K562 (cell line): ENCODE results near the gene PROK1. TPM values are rescaled to one million over a fixed set of nuclear protein-coding genes. Genes with fewer than 3 reads are reported as not detected.

Source experiments
- ATF7 ChIP-seq: fragments of 450-650 bp; IDR thresholded peaks from 2 replicates; pipeline ENCODE4 v1.7.1; 2014; ENCODE audit warnings: mild to moderate bottlenecking, moderate library complexity
- BCL6 ChIP-seq: fragments of 250-450 bp; sonication (Bioruptor Pico); IDR thresholded peaks from 2 replicates; pipeline ENCODE4 v1.4.0; 2020
- BRCA1 ChIP-seq, 2 experiments: fragments of 450-650 bp in 1 of 2; sonication (generic) in 1 of 2; formaldehyde crosslinking in 1 of 2; IDR thresholded peaks; 2 replicates each; pipeline versions ENCODE4 v1.5.0 to v1.6.1; 2017 to 2020; ENCODE audit warnings: mild to moderate bottlenecking in 1 of 2, missing genetic modification reagents in 1 of 2
- CBX1 ChIP-seq: sonication (generic); IDR thresholded peaks from 2 replicates; pipeline ENCODE4 v1.6.1; 2016; ENCODE audit warnings: antibody characterized with exemption, low read depth, mild to moderate bottlenecking
- E2F3 ChIP-seq: fragments of 250-450 bp; sonication (Bioruptor Pico); IDR thresholded peaks from 2 replicates; pipeline ENCODE4 v1.4.0; 2020; ENCODE audit warnings: mild to moderate bottlenecking
- FOS ChIP-seq: IDR thresholded peaks from 3 replicates; pipeline ENCODE4 v1.6.1; 2011; ENCODE audit not compliant: insufficient read length; ENCODE audit errors: extremely low read depth
- FOXK1 ChIP-seq: sonication (generic); formaldehyde crosslinking; IDR thresholded peaks from 2 replicates; pipeline ENCODE4 v1.8.0; 2022; ENCODE audit warnings: missing genetic modification reagents, mild to moderate bottlenecking, borderline replicate concordance
- FOXK2 ChIP-seq, 2 experiments: fragments of 450-650 bp; IDR thresholded peaks in 1 of 2; conservative IDR thresholded peaks in 1 of 2; 2 replicates each; pipeline ENCODE4 v1.6.1; 2016; ENCODE audit warnings: low read depth in 2 of 2, mild to moderate bottlenecking in 1 of 2
- GTF2E2 ChIP-seq: fragments of 200-800 bp; sonication (Bioruptor generic); IDR thresholded peaks from 2 replicates; pipeline ENCODE4 v1.6.1; 2016; ENCODE audit warnings: missing genetic modification characterization, missing compliant biosample characterization
- HDAC2 ChIP-seq: fragments of 450-650 bp; IDR thresholded peaks from 2 replicates; pipeline ENCODE4 v1.6.1; 2016; ENCODE audit warnings: mild to moderate bottlenecking
- KDM1A ChIP-seq, 2 experiments: fragments of 450-650 bp; IDR thresholded peaks; 2 replicates each; pipeline ENCODE4 v1.6.1; 2016; ENCODE audit warnings: mild to moderate bottlenecking in 2 of 2
- MAFF ChIP-seq: IDR thresholded peaks from 2 replicates; pipeline ENCODE4 v1.6.1; 2012; ENCODE audit warnings: low read length, improper control_type of control experiment
- MTA1 ChIP-seq: fragments of 450-650 bp; IDR thresholded peaks from 2 replicates; pipeline ENCODE4 v1.6.1; 2017; ENCODE audit warnings: borderline replicate concordance
- NBN ChIP-seq: fragments of 450-650 bp; IDR thresholded peaks from 2 replicates; pipeline ENCODE4 v1.6.1; 2016; ENCODE audit warnings: low read depth, mild to moderate bottlenecking
- POLR2B ChIP-seq: fragments of 450-650 bp; IDR thresholded peaks from 2 replicates; pipeline ENCODE4 v1.6.1; 2018; ENCODE audit warnings: low read depth; ENCODE audit not compliant: partially characterized antibody
- POLR2G ChIP-seq: fragments of 200-400 bp; formaldehyde crosslinking; IDR thresholded peaks from 2 replicates; pipeline ENCODE4 v1.6.1; 2017; ENCODE audit warnings: low read depth, mild to moderate bottlenecking, antibody characterized with exemption, low read length, moderate library complexity
- PTBP1 ChIP-seq: fragments of 200-400 bp; formaldehyde crosslinking; IDR thresholded peaks from 2 replicates; pipeline ENCODE4 v1.6.1; 2017; ENCODE audit warnings: low read depth, low read length
- RAD21 ChIP-seq, 2 experiments: fragments of 250-450 bp in 1 of 2; fragments of 450-650 bp in 1 of 2; sonication (Bioruptor Pico) in 1 of 2; formaldehyde crosslinking in 1 of 2; IDR thresholded peaks in 1 of 2; conservative IDR thresholded peaks in 1 of 2; 2 replicates each; pipeline versions ENCODE4 v1.4.0 to v1.8.0; 2020 to 2022; ENCODE audit warnings: mild to moderate bottlenecking in 2 of 2, moderate library complexity in 1 of 2
- SMC3 ChIP-seq: conservative IDR thresholded peaks from 2 replicates; pipeline ENCODE4 v1.6.1; 2011; ENCODE audit warnings: low read depth, low read length, improper control_type of control experiment; ENCODE audit not compliant: insufficient read depth
- SOX6 ChIP-seq: fragments of 450-650 bp; IDR thresholded peaks from 2 replicates; pipeline ENCODE4 v1.6.1; 2014; ENCODE audit warnings: mild to moderate bottlenecking
- SP1 ChIP-seq: sonication (generic); formaldehyde crosslinking; IDR thresholded peaks from 2 replicates; pipeline ENCODE4 v1.8.1; 2022; ENCODE audit warnings: mild to moderate bottlenecking, missing genetic modification reagents
- SREBF1 ChIP-seq: fragments of 150-350 bp; IDR thresholded peaks from 2 replicates; pipeline ENCODE4 v1.6.1; 2014; ENCODE audit warnings: antibody characterized with exemption, low read depth, low read length, borderline replicate concordance
- STAG1 ChIP-seq: sonication (generic); formaldehyde crosslinking; IDR thresholded peaks from 2 replicates; pipeline ENCODE4 v1.5.0; 2020; ENCODE audit warnings: missing genetic modification reagents, borderline replicate concordance
- STAT5A ChIP-seq: IDR thresholded peaks from 2 replicates; pipeline ENCODE4 v1.6.1; 2012; ENCODE audit warnings: low read length, inconsistent platforms, borderline replicate concordance
- TAF15 ChIP-seq: fragments of 200-400 bp; formaldehyde crosslinking; IDR thresholded peaks from 2 replicates; pipeline ENCODE4 v1.6.1; 2017; ENCODE audit warnings: mild to moderate bottlenecking, low read depth, low read length, moderate library complexity
- TBL1XR1 ChIP-seq, 2 experiments: IDR thresholded peaks; 2 replicates each; pipeline ENCODE4 v1.6.1; 2012; ENCODE audit warnings: improper control_type of control experiment in 2 of 2, low read length in 2 of 2, mild to moderate bottlenecking in 1 of 2
- ZNF12 ChIP-seq: sonication (generic); formaldehyde crosslinking; IDR thresholded peaks from 2 replicates; pipeline ENCODE4 v1.4.0; 2020; ENCODE audit warnings: mild to moderate bottlenecking, missing genetic modification reagents
- ZNF197 ChIP-seq: fragments of 200-800 bp; sonication (Bioruptor generic); IDR thresholded peaks from 2 replicates; pipeline ENCODE4 v1.6.1; 2016; ENCODE audit warnings: low read depth, missing genetic modification characterization, missing compliant biosample characterization
- ZNF253 ChIP-seq: fragments of 250-450 bp; sonication (Bioruptor Pico); conservative IDR thresholded peaks from 2 replicates; pipeline ENCODE4 v1.6.1; 2021; ENCODE audit warnings: mild to moderate bottlenecking
- ZNF444 ChIP-seq: fragments of 250-450 bp; sonication (Bioruptor Pico); IDR thresholded peaks from 2 replicates; pipeline ENCODE4 v1.4.0; 2020; ENCODE audit warnings: mild to moderate bottlenecking, moderate library complexity
- ZNF586 ChIP-seq: fragments of 450-650 bp; formaldehyde crosslinking; conservative IDR thresholded peaks from 2 replicates; pipeline ENCODE4 v1.4.0; 2020; ENCODE audit warnings: mild to moderate bottlenecking, moderate library complexity
- ZNF668 ChIP-seq: fragments of 250-450 bp; sonication (Bioruptor Pico); IDR thresholded peaks from 2 replicates; pipeline ENCODE4 v1.8.0; 2022; ENCODE audit warnings: mild to moderate bottlenecking, inconsistent platforms
- polyA plus RNA-seq, 8 experiments: library from polyadenylated mRNA; depleted of rRNA in 4 of 8; stranded (reverse) in 5 of 8; unstranded in 3 of 8; fragments of >200 nt; fragmentation: Nextera tagmentation in 2 of 8; fragmentation: Illumina TruSeq in 1 of 8; extraction: Ambion mirVana in 2 of 8; extraction: Trizol in 1 of 8; gene quantifications; 2 replicates each; pipeline versions ENCODE4 v1.2.1 to v1.2.3, GENCODE V29; 2011 to 2014; ENCODE audit warnings: inconsistent platforms in 1 of 8, missing spikeins in 1 of 8
- total RNA-seq, 7 experiments: library from RNA; depleted of rRNA in 6 of 7; stranded (reverse); fragments of >200 nt in 6 of 7; fragmentation: Illumina TruSeq in 2 of 7; extraction: Trizol in 2 of 7; gene quantifications; 2 replicates each; pipeline versions ENCODE4 v1.2.1 to v1.2.3, GENCODE V29; 2011 to 2021; ENCODE audit warnings: low replicate concordance in 1 of 7
- TF ChIP-seq, protein P1 (sequence below): fragments of 450-650 bp; IDR thresholded peaks from 2 replicates; pipeline ENCODE4 v1.6.1; 2016; ENCODE audit warnings: missing biosample characterization, missing genetic modification characterization

Gene PROK1
- total and polyA plus RNA-seq, 9 of the 15 experiments (the other 6 are each of a cell fraction or from before 2014, with no cell fraction given): 0.15 TPM; not detected in 8

DNA sequence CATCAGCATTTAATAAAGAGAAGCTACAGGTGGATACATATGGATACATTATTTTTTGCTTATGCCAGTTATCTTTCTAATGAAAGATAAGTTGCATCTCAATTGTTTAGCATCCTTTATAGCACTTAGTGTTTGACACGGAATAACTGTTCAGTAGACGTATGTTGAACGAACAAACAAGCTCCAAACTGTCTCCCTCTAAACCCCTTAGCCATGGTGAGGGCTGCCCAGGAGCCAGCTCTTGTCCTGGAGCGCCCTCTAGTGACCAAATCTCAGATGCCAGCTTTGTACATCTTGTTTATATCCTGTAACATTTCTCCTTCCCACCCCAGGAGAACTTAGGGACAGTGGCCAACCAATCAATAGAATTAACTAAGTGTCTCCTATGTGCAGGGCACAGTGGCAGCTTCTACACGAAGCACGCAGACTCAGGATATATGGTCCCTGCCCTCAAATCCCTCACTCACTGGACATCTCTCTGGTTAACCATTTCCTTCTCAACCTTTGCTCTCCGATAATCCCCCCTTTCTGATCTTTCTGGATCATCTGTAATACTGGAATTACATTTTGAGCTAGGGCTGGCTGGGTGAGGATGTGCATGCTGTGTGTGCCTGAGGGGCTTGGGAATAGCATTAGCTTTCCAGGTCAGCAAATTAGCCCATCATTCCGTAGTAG is 45.1 kb downstream of the PROK1 start (continued):
- TF ChIP-seq ZNF197 (CRISPR knock-in tag) (no peak), MAFF (no peak), SP1 (CRISPR knock-in tag) (no peak), STAG1 (CRISPR knock-in tag) (peak; percentile 82; the same call in 1 of the 2 replicates), SOX6 (no peak), ZNF586 (CRISPR knock-in tag) (no peak), RAD21 (CRISPR knock-in tag; conservative IDR thresholded peaks at IDR 0.05 in 1 of 2, IDR thresholded peaks at IDR 0.05 in 1 of 2) (peak; percentile 94 to 95), POLR2B (no peak), ZNF444 (CRISPR knock-in tag) (no peak), TAF15 (no peak), FOS (no peak), CBX1 (no peak), MTA1 (no peak), ATF7 (0 out of 2 replicates have a peak, but pooled peaks have one; percentile 14), ZNF253 (no peak), ZNF12 (CRISPR knock-in tag) (no peak), HDAC2 (no peak), GTF2E2 (tag) (no peak), FOXK1 (no peak), FOXK2 (conservative IDR thresholded peaks at IDR 0.05 in 1 of 2, IDR thresholded peaks at IDR 0.05 in 1 of 2; ENCODE audit: low read depth in 2 of 2) (peak; percentile 90 to 92), BCL6 (CRISPR knock-in tag) (no peak), ZNF668 (CRISPR knock-in tag) (no peak), SREBF1 (no peak), POLR2G (no peak), KDM1A (IDR thresholded peaks at IDR 0.05) (no peak), SMC3 (peak; percentile 86), E2F3 (no peak), TBL1XR1 (IDR thresholded peaks at IDR 0.05; ENCODE audit: low read length in 2 of 2) (0 out of 4 replicates have a peak, but pooled peaks of 1 of the 2 experiments have one; percentile 26), BRCA1 (IDR thresholded peaks at IDR 0.05) (no peak), BRCA1 (CRISPR knock-in tag; IDR thresholded peaks at IDR 0.05) (no peak), PTBP1 (no peak), STAT5A (no peak), NBN (no peak)
- TF ChIP-seq, protein P1, sequence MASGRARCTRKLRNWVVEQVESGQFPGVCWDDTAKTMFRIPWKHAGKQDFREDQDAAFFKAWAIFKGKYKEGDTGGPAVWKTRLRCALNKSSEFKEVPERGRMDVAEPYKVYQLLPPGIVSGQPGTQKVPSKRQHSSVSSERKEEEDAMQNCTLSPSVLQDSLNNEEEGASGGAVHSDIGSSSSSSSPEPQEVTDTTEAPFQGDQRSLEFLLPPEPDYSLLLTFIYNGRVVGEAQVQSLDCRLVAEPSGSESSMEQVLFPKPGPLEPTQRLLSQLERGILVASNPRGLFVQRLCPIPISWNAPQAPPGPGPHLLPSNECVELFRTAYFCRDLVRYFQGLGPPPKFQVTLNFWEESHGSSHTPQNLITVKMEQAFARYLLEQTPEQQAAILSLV: no peak
